Mucosa of gallbladder (tissue), 1 donor: ENCODE measurements around the gene FLT1. TPM values are rescaled to one million over a fixed set of nuclear protein-coding genes. Genes with fewer than 3 reads are reported as not detected.

Source experiments
- DNase-seq: peaks from one replicate; pipeline ENCODE4 v3.0.0-alpha.2; 2020; ENCODE audit warnings: low spot score
- total RNA-seq: library from RNA; stranded (reverse); gene quantifications from one replicate; pipeline ENCODE4 v1.2.1, GENCODE V29; 2021
- donor health status: DM: no; HTN: no; CAD: no.

FLT1 gene
- total RNA-seq, 1 donor from 2014 or later, result 23.6 TPM

GRCh38 chr13:28488376-28489005 is 6.4 kb downstream of the FLT1 start:
- no peak for DNase-seq

GRCh38 chr13:28485996-28486543 is 8.9 kb downstream of the FLT1 start:
- no peak for DNase-seq

GRCh38 chr13:28485551-28485950 is 9.4 kb downstream of the FLT1 start:
- DNase-seq, result no peak

GRCh38 chr13:28485097-28485496 is 9.8 kb downstream of the FLT1 start:
- DNase-seq, result no peak

GRCh38 chr13:28483313-28483931 is 11.5 kb downstream of the FLT1 start:
- DNase-seq, result no peak

GRCh38 chr13:28479005-28479404 is 15.9 kb downstream of the FLT1 start:
- no peak for DNase-seq

GRCh38 chr13:28478127-28478526 is 16.8 kb downstream of the FLT1 start:
- no peak for DNase-seq

- no peak for DNase-seq
These were observed 17.3 kb downstream of the FLT1 start for GRCh38 chr13:28477709-28477973.

GRCh38 chr13:28476919-28477708 is 17.8 kb downstream of the FLT1 start:
- DNase-seq, result no peak

- no peak for DNase-seq
These were observed 18.8 kb downstream of the FLT1 start for GRCh38 chr13:28475916-28476725.

GRCh38 chr13:28474491-28475134 is 20.3 kb downstream of the FLT1 start:
- no peak for DNase-seq

GRCh38 chr13:28473044-28473443 is 21.9 kb downstream of the FLT1 start:
- DNase-seq, result no peak

- DNase-seq, result no peak
These were observed 23.5 kb downstream of the FLT1 start for GRCh38 chr13:28471421-28471820.

GRCh38 chr13:28470296-28470695 is 24.6 kb downstream of the FLT1 start:
- DNase-seq, result no peak

GRCh38 chr13:28469316-28469715 is 25.6 kb downstream of the FLT1 start:
- no peak for DNase-seq

- DNase-seq, result no peak
These were observed 26.7 kb downstream of the FLT1 start for GRCh38 chr13:28468023-28468915.

GRCh38 chr13:28467034-28467433 is 27.9 kb downstream of the FLT1 start:
- no peak for DNase-seq

- DNase-seq, result no peak
These were observed 28.8 kb downstream of the FLT1 start for GRCh38 chr13:28466151-28466550.

- DNase-seq, result no peak
These were observed 30.0 kb downstream of the FLT1 start for GRCh38 chr13:28464861-28465460.

- DNase-seq, result no peak
These were observed 31.4 kb downstream of the FLT1 start for GRCh38 chr13:28463481-28463880.
